H1 (cell line): ENCODE data around the gene ANGPTL2. TPM values are rescaled to one million over a fixed set of nuclear protein-coding genes. Genes with fewer than 3 reads are reported as not detected.

ENCODE experiments used
- CHD7 ChIP-seq: fragments of 300-600 bp; sonication (generic); IDR thresholded peaks from 2 replicates; pipeline ENCODE4 v1.7.1; 2012; ENCODE audit warnings: low read length, moderate library complexity, mild to moderate bottlenecking, inconsistent platforms; ENCODE audit not compliant: insufficient replicate concordance
- CREB1 ChIP-seq: IDR thresholded peaks from 2 replicates; pipeline ENCODE4 v1.6.1; 2012; ENCODE audit warnings: inconsistent platforms
- FOSL1 ChIP-seq: IDR thresholded peaks from 2 replicates; pipeline ENCODE4 v1.6.1; 2011; ENCODE audit warnings: mild to moderate bottlenecking, low read depth, low read length, moderate library complexity; ENCODE audit not compliant: insufficient read depth
- KDM5A ChIP-seq: fragments of 200-600 bp; IDR thresholded peaks from 2 replicates; pipeline ENCODE4 v1.7.1; 2012; ENCODE audit warnings: mild to moderate bottlenecking, low read length, inconsistent platforms, mixed read lengths
- POU5F1 ChIP-seq: IDR thresholded peaks from 2 replicates; pipeline ENCODE4 v1.6.1; 2011; ENCODE audit warnings: low read depth, mild to moderate bottlenecking, low read length, moderate library complexity
- RNF2 ChIP-seq: fragments of 200-900, 300-1000 bp; sonication (generic); IDR thresholded peaks from 2 replicates; pipeline ENCODE4 v1.7.1; 2016; ENCODE audit warnings: borderline replicate concordance, low read depth, mild to moderate bottlenecking, antibody characterized with exemption, low read length; ENCODE audit not compliant: poor library complexity, severe bottlenecking; ENCODE audit errors: missing control alignments
- SIN3A ChIP-seq, 2 experiments: IDR thresholded peaks in 1 of 2; conservative IDR thresholded peaks in 1 of 2; 2 replicates each; pipeline ENCODE4 v1.6.1; 2011 to 2012; ENCODE audit warnings: low read length in 2 of 2, improper control_type of control experiment in 1 of 2, low read depth in 1 of 2, mild to moderate bottlenecking in 1 of 2
- polyA plus RNA-seq, 7 experiments: library from polyadenylated mRNA; depleted of rRNA in 3 of 7; stranded (reverse) in 5 of 7; unstranded in 2 of 7; fragments of >200 nt in 5 of 7; fragments of 200-250 nt in 2 of 7; gene quantifications; 1 replicate in 5 of 7; 2 replicates in 1 of 7; 4 replicates in 1 of 7; pipeline versions ENCODE4 v1.2.1 to v1.2.3, GENCODE V29; 2011 to 2013; ENCODE audit warnings: missing spikeins in 2 of 7, mixed read lengths in 2 of 7
- total RNA-seq: library from RNA; stranded (reverse); fragmentation: NEBNext Ultra II Directional; extraction: Animal tissue kit (Norgen Biotek cat#: 25700); gene quantifications from 2 replicates; pipeline ENCODE4 v1.2.1, GENCODE V29; 2021

The ANGPTL2 gene
- total and polyA plus RNA-seq, 2 of the 8 experiments (the other 6 are each of a cell fraction or from before 2014, with no cell fraction given) = 9.0 to 10.6 TPM

GRCh38 chr9:127159949-127160610 is 37.6 kb upstream of the ANGPTL2 start (continued):
- TF ChIP-seq RNF2 (no peak), FOSL1 (no peak), POU5F1 (no peak), KDM5A (no peak), CREB1 (no peak), SIN3A (conservative IDR thresholded peaks at IDR 0.05 in 1 of 2, IDR thresholded peaks at IDR 0.05 in 1 of 2; ENCODE audit: low read depth in 1 of 2, low read length in 2 of 2) (no peak), CHD7 (no peak)
